GM12872 (cell line): Measurements from ENCODE around the gene SHISA5.

ENCODE experiments used
- CTCF ChIP-seq: IDR thresholded peaks from 3 replicates; pipeline ENCODE4 v1.5.1; 2011; ENCODE audit warnings: low read depth, mild to moderate bottlenecking, low read length, moderate library complexity; ENCODE audit not compliant: insufficient read depth

SHISA5 gene

GRCh38 chr3:48456456-48456855 is 47.5 kb downstream of the SHISA5 start:
- no peak for TF ChIP-seq CTCF

- no peak for TF ChIP-seq CTCF
Observed at GRCh38 chr3:48451270-48451669, 52.7 kb downstream of the SHISA5 start.

GRCh38 chr3:48446425-48447193 is 57.4 kb downstream of the SHISA5 start, which contains the start of gene ATRIP:
TSS of gene ATRIP (plus strand) at chr3:48446737. CDS start at chr3:48446846, 109 bp downstream.
- no peak for TF ChIP-seq CTCF

GRCh38 chr3:48446043-48446424 is 57.9 kb downstream of the SHISA5 start:
- no peak for TF ChIP-seq CTCF

- no peak for TF ChIP-seq CTCF
Observed at GRCh38 chr3:48445277-48445882, 58.6 kb downstream of the SHISA5 start.

GRCh38 chr3:48441940-48442339 is 62.0 kb downstream of the SHISA5 start:
- no peak for TF ChIP-seq CTCF

- TF ChIP-seq CTCF: no peak
Observed at GRCh38 chr3:48440590-48440958, 63.4 kb downstream of the SHISA5 start.
